Measurements from ENCODE around the gene B3GALT5. TPM values are rescaled to one million over a fixed set of nuclear protein-coding genes. Genes with fewer than 3 reads are reported as not detected.

Gene B3GALT5
- total RNA-seq, 2 experiments from 2014 or later, result not detected

- POLR2A ChIA-PET, result no interaction called here
- H3K36me3 Mint-ChIP-seq (ENCODE audit: low read depth), result no peaks in the 10 kb centered on the region
- no peak overlapping the region for H3K27ac Mint-ChIP-seq
- peaks cover 10% of the 10 kb centered on the region for H3K27me3 Mint-ChIP-seq (ENCODE audit: low read depth)
- H3K4me1 Mint-ChIP-seq (ENCODE audit: low read depth), result no peaks in the 10 kb centered on the region
- H3K4me3 Mint-ChIP-seq, result no peak overlapping the region
- no peak for DNase-seq
- CTCF ChIA-PET, result no interaction called here
- ATAC-seq, result no peak
- H3K9me3 Mint-ChIP-seq (ENCODE audit: insufficient read depth), result no peaks in the 10 kb centered on the region
Measured at GRCh38 chr21:39664586-39664985, 51.8 kb downstream of the B3GALT5 start.

DNA sequence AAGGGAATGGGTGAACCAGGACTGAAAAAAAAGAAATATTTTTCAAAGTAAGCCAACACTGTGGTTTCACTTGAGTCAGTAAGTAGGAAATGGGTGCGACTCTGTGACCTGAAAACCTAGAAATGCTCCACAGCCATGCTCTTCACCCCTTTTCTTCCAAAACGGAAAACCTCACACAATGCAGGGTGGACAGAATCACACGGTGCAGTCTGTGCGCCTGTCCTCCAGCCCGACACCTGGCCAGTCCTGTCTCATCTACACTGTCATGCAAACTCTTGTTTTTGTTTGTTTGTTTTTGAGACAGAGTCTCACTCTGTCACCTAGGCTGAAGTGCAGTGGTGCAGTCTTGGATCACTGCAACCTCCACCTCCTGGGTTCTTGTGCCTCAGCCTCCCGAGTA lies 53.3 kb downstream of the B3GALT5 start:
- H3K27me3 Mint-ChIP-seq (ENCODE audit: low read depth), result no peaks in the 10 kb centered on the region
- ChIA-PET POLR2A (no interaction called here), CTCF (no interaction called here)
- H3K36me3 Mint-ChIP-seq (ENCODE audit: low read depth), result no peaks in the 10 kb centered on the region
- no peak for ATAC-seq
- no peak overlapping the region for H3K27ac Mint-ChIP-seq
- no peaks in the 10 kb centered on the region for H3K9me3 Mint-ChIP-seq (ENCODE audit: insufficient read depth)
- DNase-seq, result no peak
- no peaks in the 10 kb centered on the region for H3K4me1 Mint-ChIP-seq (ENCODE audit: low read depth)
- no peak overlapping the region for H3K4me3 Mint-ChIP-seq

DNA sequence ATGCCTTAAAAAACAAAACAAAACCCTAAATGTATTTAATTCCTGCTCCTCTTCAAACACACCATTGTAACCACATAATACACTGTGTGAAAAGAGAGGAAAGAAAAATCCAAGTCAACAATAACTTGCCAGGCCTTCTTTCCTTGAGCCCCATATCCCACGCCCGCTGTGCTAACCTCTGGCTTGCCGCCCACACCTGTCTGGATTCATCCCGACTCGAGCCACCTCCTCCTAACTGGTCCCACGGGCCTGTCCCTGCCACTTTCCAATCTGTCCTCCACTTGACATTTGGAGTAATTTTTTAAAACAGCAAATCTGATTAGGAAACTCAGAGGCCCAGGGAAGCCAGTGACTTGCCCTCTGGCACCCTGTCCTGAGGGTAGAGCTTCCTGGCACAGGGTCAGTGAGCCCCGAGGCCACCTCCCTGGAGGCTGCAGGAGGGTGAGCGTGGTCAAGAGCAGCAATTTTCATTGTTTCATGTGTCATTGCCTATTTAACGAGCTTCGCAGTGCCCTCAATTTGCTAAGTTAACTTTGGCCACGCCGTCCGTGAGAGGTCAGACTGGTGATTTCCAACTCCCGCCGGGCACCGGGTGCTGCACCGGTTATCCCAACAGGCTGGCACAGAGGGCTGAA lies 54.1 kb downstream of the B3GALT5 start:
- Mint-ChIP-seq H3K27ac (no peak overlapping the region), H3K4me3 (no peak overlapping the region), H3K9me3 (ENCODE audit: insufficient read depth) (no peaks in the 10 kb centered on the region), H3K4me1 (ENCODE audit: low read depth) (no peaks in the 10 kb centered on the region), H3K36me3 (ENCODE audit: low read depth) (no peaks in the 10 kb centered on the region), H3K27me3 (ENCODE audit: low read depth) (no peaks in the 10 kb centered on the region)
- no peak for DNase-seq
- no peak for ATAC-seq
- CTCF ChIA-PET, result no interaction called here
- POLR2A ChIA-PET, result no interaction called here

DNA sequence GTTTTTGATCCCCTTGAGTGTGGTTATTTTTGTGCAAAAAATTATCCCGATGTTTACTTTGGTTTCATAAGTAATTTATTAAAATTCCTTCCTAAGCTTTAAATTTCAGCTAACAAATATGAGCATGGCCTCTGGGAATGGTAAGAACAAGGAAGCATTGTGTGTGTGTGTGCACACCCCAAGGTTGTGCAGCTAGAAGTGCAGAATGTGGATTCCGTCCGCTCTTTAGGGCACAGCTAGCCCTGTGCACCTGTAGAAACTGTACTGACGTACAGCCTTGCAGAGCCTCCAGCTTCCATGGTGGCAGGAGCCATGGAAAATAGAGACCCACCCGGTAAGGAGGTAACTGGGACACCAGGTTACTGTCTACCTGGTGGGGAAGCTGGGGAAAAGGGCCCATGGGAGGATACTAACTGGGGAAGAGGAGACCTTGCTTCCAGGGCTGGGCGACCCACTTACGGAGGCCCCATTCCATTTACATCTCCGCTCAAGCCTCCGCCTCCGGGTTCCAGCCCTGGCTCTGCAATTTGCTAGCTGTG lies 54.7 kb downstream of the B3GALT5 start:
- CTCF ChIA-PET, result no interaction called here
- H3K27me3 Mint-ChIP-seq (ENCODE audit: low read depth), result no peaks in the 10 kb centered on the region
- no peak for DNase-seq
- H3K4me1 Mint-ChIP-seq (ENCODE audit: low read depth), result no peaks in the 10 kb centered on the region
- POLR2A ChIA-PET, result no interaction called here
- H3K4me3 Mint-ChIP-seq, result no peak overlapping the region
- ATAC-seq, result no peak
- no peaks in the 10 kb centered on the region for H3K36me3 Mint-ChIP-seq (ENCODE audit: low read depth)
- H3K27ac Mint-ChIP-seq, result no peak overlapping the region
- no peaks in the 10 kb centered on the region for H3K9me3 Mint-ChIP-seq (ENCODE audit: insufficient read depth)

- DNase-seq, result no peak
- no peaks in the 10 kb centered on the region for H3K9me3 Mint-ChIP-seq (ENCODE audit: insufficient read depth)
- CTCF ChIA-PET, result no interaction called here
- H3K4me3 Mint-ChIP-seq, result no peak overlapping the region
- POLR2A ChIA-PET, result no interaction called here
- no peak for ATAC-seq
- no peaks in the 10 kb centered on the region for H3K4me1 Mint-ChIP-seq (ENCODE audit: low read depth)
- no peak overlapping the region for H3K27ac Mint-ChIP-seq
- H3K36me3 Mint-ChIP-seq (ENCODE audit: low read depth), result no peaks in the 10 kb centered on the region
- no peaks in the 10 kb centered on the region for H3K27me3 Mint-ChIP-seq (ENCODE audit: low read depth)
Measured at GRCh38 chr21:39668369-39668768, 55.6 kb downstream of the B3GALT5 start.

- no peaks in the 10 kb centered on the region for H3K9me3 Mint-ChIP-seq (ENCODE audit: insufficient read depth)
- CTCF ChIA-PET, result interaction anchor here (1.2 kb wide), 1 partner anchor 152 kb away, joined by 3 read pairs; no protein-coding TSS in a partner anchor
- POLR2A ChIA-PET, result no interaction called here
Measured at GRCh38 chr21:39669485-39669884, 56.7 kb downstream of the B3GALT5 start.

GRCh38 chr21:39669976-39670661 lies 57.4 kb downstream of the B3GALT5 start:
- Mint-ChIP-seq H3K4me1 (ENCODE audit: low read depth) (no peaks in the 10 kb centered on the region), H3K9me3 (ENCODE audit: insufficient read depth) (no peaks in the 10 kb centered on the region), H3K36me3 (ENCODE audit: low read depth) (no peaks in the 10 kb centered on the region), H3K27ac (no peak overlapping the region), H3K27me3 (ENCODE audit: low read depth) (no peaks in the 10 kb centered on the region), H3K4me3 (no peak overlapping the region)
- DNase-seq (no peak), ATAC-seq (no peak)
- POLR2A ChIA-PET, result no interaction called here
- CTCF ChIA-PET, result no interaction called here

More at GRCh38 chr21:39669485-39669884, 56.7 kb downstream of the B3GALT5 start:
- Mint-ChIP-seq H3K4me1 (ENCODE audit: low read depth) (no peaks in the 10 kb centered on the region), H3K4me3 (no peak overlapping the region), H3K27ac (no peak overlapping the region), H3K27me3 (ENCODE audit: low read depth) (no peaks in the 10 kb centered on the region), H3K36me3 (ENCODE audit: low read depth) (no peaks in the 10 kb centered on the region)
- ATAC-seq (no peak), DNase-seq (no peak)

- Mint-ChIP-seq H3K9me3 (ENCODE audit: insufficient read depth) (no peaks in the 10 kb centered on the region), H3K27me3 (ENCODE audit: low read depth) (no peaks in the 10 kb centered on the region), H3K4me1 (ENCODE audit: low read depth) (no peaks in the 10 kb centered on the region), H3K36me3 (ENCODE audit: low read depth) (no peaks in the 10 kb centered on the region), H3K27ac (no peak overlapping the region), H3K4me3 (no peak overlapping the region)
- ChIA-PET CTCF (no interaction called here), POLR2A (no interaction called here)
- ATAC-seq, result no peak
- DNase-seq, result no peak
Measured at GRCh38 chr21:39670701-39671100, 58.0 kb downstream of the B3GALT5 start.

DNA sequence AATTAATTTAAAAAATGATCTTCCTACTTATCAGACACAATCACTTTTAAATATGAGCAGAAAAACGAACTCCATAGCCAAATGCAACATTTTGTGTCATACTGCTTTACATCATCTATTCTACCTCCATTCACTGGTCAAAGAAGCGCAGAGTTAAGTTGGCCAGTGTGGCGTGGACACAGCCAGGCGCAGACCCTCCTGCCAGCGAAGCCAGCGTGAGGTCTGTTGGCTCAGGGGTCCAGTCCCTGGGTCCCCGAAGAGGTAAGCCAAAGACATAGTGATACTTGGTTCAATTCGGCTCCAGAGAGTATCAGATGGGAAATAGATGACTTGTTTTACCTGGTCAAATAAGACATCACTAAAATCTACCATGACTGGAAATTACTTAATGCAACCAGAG lies 59.2 kb downstream of the B3GALT5 start:
- H3K4me3 Mint-ChIP-seq, result no peak overlapping the region
- H3K27me3 Mint-ChIP-seq (ENCODE audit: low read depth), result no peaks in the 10 kb centered on the region
- POLR2A ChIA-PET, result no interaction called here
- CTCF ChIA-PET, result no interaction called here
- DNase-seq (no peak), ATAC-seq (no peak)
- no peaks in the 10 kb centered on the region for H3K36me3 Mint-ChIP-seq (ENCODE audit: low read depth)
- H3K9me3 Mint-ChIP-seq (ENCODE audit: insufficient read depth), result no peaks in the 10 kb centered on the region
- no peaks in the 10 kb centered on the region for H3K4me1 Mint-ChIP-seq (ENCODE audit: low read depth)
- H3K27ac Mint-ChIP-seq, result no peak overlapping the region

GRCh38 chr21:39673163-39673562 lies 60.4 kb downstream of the B3GALT5 start:
- Mint-ChIP-seq H3K4me1 (ENCODE audit: low read depth) (no peaks in the 10 kb centered on the region), H3K9me3 (ENCODE audit: insufficient read depth) (no peaks in the 10 kb centered on the region)
- no peak for ATAC-seq

DNA sequence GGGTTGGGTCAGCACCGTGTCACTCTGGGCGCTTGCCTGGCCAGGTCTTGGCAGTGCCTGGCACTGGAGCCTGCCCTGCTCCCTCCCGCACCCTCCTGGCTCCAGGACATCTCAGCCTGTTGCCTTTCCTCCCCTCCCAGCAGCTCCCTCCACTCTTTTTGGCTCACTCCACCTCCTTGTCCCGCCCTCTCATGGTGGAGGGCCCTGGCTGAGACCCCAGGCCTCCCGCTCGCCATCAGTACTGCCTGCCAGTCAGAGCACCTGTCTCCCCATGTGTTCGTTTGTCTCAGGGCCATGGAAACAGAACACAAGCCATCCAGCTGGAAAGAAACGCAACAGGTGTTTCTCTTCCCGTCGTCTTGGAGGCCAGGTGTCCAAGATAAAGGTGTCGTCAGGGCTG lies 61.0 kb downstream of the B3GALT5 start:
- POLR2A ChIA-PET, result no interaction called here
- no peaks in the 10 kb centered on the region for H3K36me3 Mint-ChIP-seq (ENCODE audit: low read depth)
- no peak for DNase-seq
- H3K9me3 Mint-ChIP-seq (ENCODE audit: insufficient read depth), result no peaks in the 10 kb centered on the region
- H3K4me3 Mint-ChIP-seq, result no peak overlapping the region
- H3K27ac Mint-ChIP-seq, result no peak overlapping the region
- no peaks in the 10 kb centered on the region for H3K4me1 Mint-ChIP-seq (ENCODE audit: low read depth)
- ATAC-seq, result no peak
- CTCF ChIA-PET, result no interaction called here
- H3K27me3 Mint-ChIP-seq (ENCODE audit: low read depth), result no peaks in the 10 kb centered on the region

More at GRCh38 chr21:39673163-39673562, 60.4 kb downstream of the B3GALT5 start:
- POLR2A ChIA-PET, result no interaction called here
- no peak for DNase-seq
- H3K27me3 Mint-ChIP-seq (ENCODE audit: low read depth), result no peaks in the 10 kb centered on the region
- H3K36me3 Mint-ChIP-seq (ENCODE audit: low read depth), result no peaks in the 10 kb centered on the region
- CTCF ChIA-PET, result no interaction called here
- H3K4me3 Mint-ChIP-seq, result no peak overlapping the region
- H3K27ac Mint-ChIP-seq, result no peak overlapping the region

DNA sequence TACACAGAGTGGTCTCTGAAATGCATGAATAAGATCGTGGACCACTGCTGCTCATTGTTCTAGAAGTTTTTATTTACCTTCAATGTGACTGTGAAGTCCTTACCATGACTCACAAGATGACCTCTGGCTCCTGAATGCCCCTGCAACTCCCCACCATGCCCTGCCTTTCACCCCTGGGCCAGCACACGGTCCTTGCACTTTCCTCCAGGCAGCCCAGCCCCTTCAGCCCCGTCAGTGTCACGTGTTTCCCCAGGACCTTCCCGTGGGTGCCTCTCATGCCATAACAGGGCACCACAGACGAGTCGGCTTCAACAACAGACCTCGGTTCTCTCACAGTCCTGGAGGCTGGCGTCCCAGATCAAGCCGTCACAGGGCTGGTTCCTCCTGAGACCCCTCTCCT lies 62.1 kb downstream of the B3GALT5 start:
- Mint-ChIP-seq H3K4me1 (ENCODE audit: low read depth) (no peaks in the 10 kb centered on the region), H3K27me3 (ENCODE audit: low read depth) (no peaks in the 10 kb centered on the region), H3K9me3 (ENCODE audit: insufficient read depth) (no peaks in the 10 kb centered on the region), H3K36me3 (ENCODE audit: low read depth) (no peaks in the 10 kb centered on the region), H3K4me3 (no peak overlapping the region), H3K27ac (no peak overlapping the region)
- no peak for ATAC-seq
- no peak for DNase-seq
- POLR2A ChIA-PET, result no interaction called here
- CTCF ChIA-PET, result no interaction called here

GRCh38 chr21:39675590-39675989 lies 62.9 kb downstream of the B3GALT5 start:
- Mint-ChIP-seq H3K9me3 (ENCODE audit: insufficient read depth) (no peaks in the 10 kb centered on the region), H3K4me3 (no peak overlapping the region), H3K27me3 (ENCODE audit: low read depth) (no peaks in the 10 kb centered on the region), H3K36me3 (ENCODE audit: low read depth) (no peaks in the 10 kb centered on the region), H3K27ac (no peak overlapping the region), H3K4me1 (ENCODE audit: low read depth) (no peaks in the 10 kb centered on the region)
- POLR2A ChIA-PET, result no interaction called here
- no peak for ATAC-seq
- CTCF ChIA-PET, result no interaction called here
- DNase-seq, result no peak

Measured in activated CD8-positive, alpha-beta T cell treated with anti-CD3 and anti-CD28 coated beads, Interleukin-2, amount 10 ng/mL, durations not matched to agents 7 days and 5 days (primary cell).